GM19467 (cell line): Measurements from ENCODE around the gene ZNF681.
"Not testable (repeated sequence)": the region's sequence is repeated elsewhere in the genome, so short reads cannot be mapped to it uniquely, and the experiment has no call there.

Experiments used
- ATAC-seq: cut with Tn5 transposase; IDR thresholded peaks from one replicate; pipeline ENCODE4 v1.9.1; 2021; ENCODE audit warnings: mild to moderate bottlenecking, moderate library complexity; ENCODE audit not compliant: unreplicated experiment

Gene ZNF681

GRCh38 chr19:23698711-23699520 is 59.8 kb downstream of the ZNF681 start:
- ATAC-seq = no peak

DNA sequence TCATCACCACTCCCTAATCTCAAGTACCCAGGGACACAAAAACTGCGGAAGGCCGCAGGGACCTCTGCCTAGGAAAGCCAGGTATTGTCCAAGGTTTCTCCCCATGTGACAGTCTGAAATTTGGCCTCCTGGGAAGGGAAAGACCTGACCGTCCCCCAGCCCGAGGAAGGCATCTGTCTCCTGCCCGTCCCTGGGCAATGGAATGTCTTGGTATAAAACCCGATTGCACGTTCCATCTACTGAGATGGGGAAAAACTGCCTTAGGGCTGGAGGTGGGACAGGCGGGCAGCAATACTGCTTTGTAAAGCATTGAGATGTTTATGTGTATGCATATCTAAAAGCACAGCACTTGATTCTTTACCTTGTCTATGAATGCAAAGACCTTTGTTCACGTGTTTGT is 65.8 kb downstream of the ZNF681 start:
- ATAC-seq = not testable (repeated sequence)
